Common myeloid progenitor, CD34-positive (primary cell): ENCODE data around the gene ZCWPW1.
"Not testable (repeated sequence)": the region's sequence is repeated elsewhere in the genome, so short reads cannot be mapped to it uniquely, and the experiment has no call there.

Experiments
- CTCF ChIA-PET: fragments of 350-600 bp; sonication (Branson Sonifier 250); formaldehyde crosslinking; loops from one replicate; lab custom pipeline; 2021; ENCODE audit warnings: antibody characterized with exemption; lab: Charles Lee
- POLR2A ChIA-PET: fragments of 350-600 bp; sonication (Branson Sonifier 250); formaldehyde crosslinking; loops from one replicate; lab custom pipeline; 2021; ENCODE audit warnings: antibody characterized with exemption; lab: Charles Lee
- DNase-seq, 3 donors: peaks; one replicate each; pipeline versions ENCODE4 v3.0.0 to v3.0.0-alpha.2; 2013
- H3K27ac ChIP-seq, 2 experiments: 1 replicate in 1 of 2; 2 replicates in 1 of 2; pipeline ENCODE4 v1.7.0; 2013; ENCODE audit warnings: inconsistent platforms in 2 of 2, low read length in 2 of 2, mild to moderate bottlenecking in 2 of 2, low read depth in 1 of 2, moderate library complexity in 1 of 2; ENCODE audit not compliant: severe bottlenecking in 2 of 2, insufficient read depth in 1 of 2, poor library complexity in 1 of 2
- H3K27me3 ChIP-seq, 5 experiments: replicated peaks in 2 of 5; 1 replicate in 3 of 5; 2 replicates in 2 of 5; pipeline versions ENCODE4 v1.6.1 to v1.7.0; 2013; ENCODE audit warnings: low read length in 4 of 5, mild to moderate bottlenecking in 2 of 5, moderate library complexity in 2 of 5, inconsistent platforms in 1 of 5; ENCODE audit not compliant: insufficient read depth in 5 of 5, control insufficient read depth in 4 of 5
- H3K36me3 ChIP-seq, 4 experiments: 1 replicate in 2 of 4; 2 replicates in 2 of 4; pipeline versions ENCODE4 v1.6.1 to v1.7.0; 2013; ENCODE audit warnings: low read length in 3 of 4, control low read depth in 1 of 4, mild to moderate bottlenecking in 1 of 4; ENCODE audit not compliant: control insufficient read depth in 4 of 4, insufficient read depth in 4 of 4
- H3K4me1 ChIP-seq, 4 experiments: 1 replicate in 3 of 4; 2 replicates in 1 of 4; pipeline versions ENCODE4 v1.6.1 to v1.7.1; 2013; ENCODE audit warnings: low read length in 3 of 4, mild to moderate bottlenecking in 3 of 4, control low read depth in 1 of 4, inconsistent platforms in 1 of 4, moderate library complexity in 1 of 4; ENCODE audit not compliant: control insufficient read depth in 4 of 4, insufficient read depth in 4 of 4; ENCODE audit errors: control extremely low read depth in 1 of 4
- H3K4me3 ChIP-seq, 7 experiments: 1 replicate in 4 of 7; 2 replicates in 3 of 7; pipeline versions ENCODE4 v1.5.1 to v1.7.0; 2013; ENCODE audit warnings: mild to moderate bottlenecking in 7 of 7, low read length in 6 of 7, moderate library complexity in 6 of 7, inconsistent platforms in 2 of 7, low read depth in 2 of 7, control low read depth in 1 of 7; ENCODE audit not compliant: insufficient read depth in 4 of 7, control insufficient read depth in 1 of 7; ENCODE audit errors: extremely low read depth in 1 of 7
- H3K9me3 ChIP-seq, 5 experiments: 1 replicate in 4 of 5; 2 replicates in 1 of 5; pipeline versions ENCODE4 v1.6.1 to v1.7.1; 2013; ENCODE audit warnings: low read length in 4 of 5, mild to moderate bottlenecking in 2 of 5, inconsistent platforms in 1 of 5, low read depth in 1 of 5, moderate library complexity in 1 of 5; ENCODE audit not compliant: control insufficient read depth in 4 of 5, insufficient read depth in 2 of 5; ENCODE audit errors: control extremely low read depth in 1 of 5
- WGBS: methylation state at CpG from one replicate; pipeline ENCODE4 v1.1.5; 2013; ENCODE audit not compliant: insufficient coverage; 5-methylcytosine and 5-hydroxymethylcytosine counted together

Gene ZCWPW1

GRCh38 chr7:100456562-100456961, 28.1 kb upstream of the ZCWPW1 start:
- Histone ChIP-seq H3K27me3 (no peaks in the 10 kb centered on the region), H3K27ac (no peak overlapping the region), H3K4me3 (no peak overlapping the region), H3K9me3 (no peaks in the 10 kb centered on the region), H3K4me1 (peaks cover 4 to 24% (median 20%) of the 10 kb centered on the region in 4 experiments), H3K36me3 (peaks cover 2 to 13% (median 8%) of the 10 kb centered on the region in 4 experiments)
- WGBS = 91% methylated on average over 9 of the region's 14 CpGs
- CTCF ChIA-PET = interaction anchor here (1.1 to 9.7 kb wide), 9 partner anchors 9 to 130 kb away, joined by 3 to 160 read pairs (median 4); partner anchors contain the start of genes FBXO24, MEPCE, PPP1R35 and TSC22D4
- no peak for DNase-seq
- POLR2A ChIA-PET = interaction anchor here (0.6 kb wide), 1 partner anchor 59 kb away, joined by 6 read pairs; no protein-coding TSS in a partner anchor

- ChIA-PET CTCF (interaction anchor here (1.1 to 9.7 kb wide), 18 partner anchors 11 to 131 kb away, joined by 3 to 160 read pairs (median 4); partner anchors contain the start of genes FBXO24, MEPCE, PPP1R35 and TSC22D4), POLR2A (interaction anchor here (0.6 to 3.1 kb wide), 4 partner anchors 19 to 26 kb away, joined by 3 to 24 read pairs (median 3); partner anchors contain the start of genes MEPCE, PPP1R35 and ZCWPW1)
- Histone ChIP-seq H3K9me3 (no peaks in the 10 kb centered on the region), H3K4me1 (peaks cover 4 to 25% (median 23%) of the 10 kb centered on the region in 4 experiments), H3K27me3 (no peaks in the 10 kb centered on the region), H3K36me3 (peaks cover 0 to 4% (median under 1%) of the 10 kb centered on the region in 4 experiments), H3K27ac (no peak overlapping the region), H3K4me3 (no peak overlapping the region)
- no peak for DNase-seq
- 100% methylated on average over 2 of the region's 3 CpGs for WGBS
These were observed 26.7 kb upstream of the ZCWPW1 start for GRCh38 chr7:100455206-100455605.

DNA sequence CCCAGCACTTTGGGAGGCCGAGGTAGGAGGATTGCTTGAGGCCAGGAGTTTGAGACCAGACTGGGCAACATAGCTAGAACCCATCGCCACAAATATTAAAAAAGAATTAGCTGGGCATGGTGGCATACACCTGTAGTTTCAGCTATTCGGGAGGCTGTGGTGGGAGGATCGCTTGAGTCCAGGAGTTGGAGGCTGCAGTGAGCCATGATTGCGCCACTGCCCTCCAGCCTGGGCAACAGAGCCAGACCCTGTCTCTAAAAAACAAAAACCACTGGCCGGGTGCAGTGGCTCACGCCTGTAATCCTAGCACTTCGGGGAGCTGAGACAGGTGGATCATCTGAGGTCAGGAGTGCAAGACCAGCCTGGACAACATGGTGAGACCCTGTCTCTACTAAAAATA, 25.4 kb upstream of the ZCWPW1 start:
- Histone ChIP-seq H3K4me1 (peaks cover 4 to 30% (median 24%) of the 10 kb centered on the region in 4 experiments), H3K27ac (peak overlapping the region in 1 of 2 experiments; percentile 5)
- not testable (repeated sequence) for H3K27me3 ChIP-seq, DNase-seq, H3K4me3 ChIP-seq, H3K9me3 ChIP-seq, H3K36me3 ChIP-seq
- POLR2A ChIA-PET = interaction anchor here (1.5 to 3.1 kb wide), 2 partner anchors 17 to 25 kb away, joined by 3 to 24 read pairs; partner anchors contain the start of genes MEPCE, PPP1R35 and ZCWPW1
- WGBS = 95% methylated on average over 7 of the region's 8 CpGs
- CTCF ChIA-PET = interaction anchor here (0.9 to 9.7 kb wide), 9 partner anchors 11 to 135 kb away, joined by 3 to 160 read pairs (median 4); partner anchors contain the start of genes MEPCE, PPP1R35, SPACDR and ZCWPW1

GRCh38 chr7:100452513-100452912, 24.0 kb upstream of the ZCWPW1 start:
- CTCF ChIA-PET = interaction anchor here (1.1 to 9.7 kb wide), 5 partner anchors 10 to 160 kb away, joined by 3 to 160 read pairs (median 4); partner anchors contain the start of genes MEPCE, MOSPD3, PPP1R35 and SPACDR
- Histone ChIP-seq H3K27ac (no peak overlapping the region), H3K9me3 (no peaks in the 10 kb centered on the region), H3K36me3 (no peaks in the 10 kb centered on the region), H3K27me3 (no peaks in the 10 kb centered on the region), H3K4me3 (no peak overlapping the region), H3K4me1 (peaks cover 4 to 30% (median 24%) of the 10 kb centered on the region in 4 experiments)
- DNase-seq = no peak
- WGBS = 100% methylated on average over 1 of the region's 3 CpGs
- POLR2A ChIA-PET = no interaction called here

DNA sequence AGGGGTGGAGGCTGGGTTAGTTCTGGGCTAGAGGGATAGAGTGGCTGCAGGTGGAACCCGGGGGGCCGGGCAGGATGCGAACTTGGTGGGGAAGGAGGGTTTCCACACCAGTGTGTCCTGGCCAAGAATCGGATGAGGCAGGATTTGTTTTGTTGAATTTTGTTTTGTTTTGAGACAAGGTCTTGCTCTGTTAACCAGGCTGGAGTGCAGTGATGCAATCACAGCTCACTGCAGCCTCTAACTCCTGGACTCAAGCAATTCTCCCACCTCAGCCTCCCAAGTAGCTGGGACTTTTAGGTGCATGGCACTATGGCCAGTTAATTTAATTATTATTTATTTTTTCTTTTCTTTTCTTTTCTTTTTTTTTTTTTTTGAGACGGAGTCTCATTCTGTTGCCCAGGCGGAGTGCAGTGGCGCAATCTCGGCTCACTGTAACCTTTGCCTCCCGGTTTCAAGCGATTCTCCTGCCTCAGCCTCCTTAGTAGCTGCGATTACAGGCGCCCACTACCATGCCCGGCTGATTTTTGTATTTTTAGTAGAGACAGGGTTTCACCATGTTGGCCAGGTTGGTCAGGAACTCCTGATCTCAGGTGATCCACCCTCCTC, 20.8 kb upstream of the ZCWPW1 start:
- DNase-seq = no peak
- CTCF ChIA-PET = interaction anchor here (0.6 to 9.7 kb wide), 9 partner anchors 9 to 256 kb away, joined by 3 to 160 read pairs (median 3); partner anchors contain the start of genes MEPCE, POP7, PPP1R35 and ZCWPW1
- Histone ChIP-seq H3K27ac (no peak overlapping the region), H3K4me1 (peaks cover 2 to 38% (median 28%) of the 10 kb centered on the region in 4 experiments), H3K36me3 (no peaks in the 10 kb centered on the region), H3K4me3 (no peak overlapping the region), H3K27me3 (no peaks in the 10 kb centered on the region), H3K9me3 (no peaks in the 10 kb centered on the region)
- 97% methylated on average over 6 of the region's 13 CpGs for WGBS
- POLR2A ChIA-PET = interaction anchor here (2.8 kb wide), 1 partner anchor 20 kb away, joined by 27 read pairs; the partner anchor contains the start of genes MEPCE and ZCWPW1

DNA sequence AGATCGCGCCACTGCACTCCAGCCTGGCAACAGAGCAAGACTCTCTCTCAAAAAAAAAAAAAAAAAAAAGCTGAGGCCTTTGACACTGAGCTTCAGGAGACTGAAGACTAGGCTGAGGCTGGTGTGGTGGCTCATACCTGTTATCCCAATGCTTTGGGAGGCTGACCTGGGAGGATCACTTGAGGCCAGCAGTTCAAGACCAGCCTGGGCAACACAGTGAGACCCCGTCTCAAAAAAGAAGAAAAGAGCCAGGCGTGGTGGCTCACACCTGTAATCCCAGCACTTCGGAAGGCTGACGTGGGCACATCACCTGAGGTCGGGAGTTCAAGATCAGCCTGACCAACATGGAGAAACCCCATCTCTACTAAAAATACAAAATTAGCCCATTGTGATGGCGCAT, 18.9 kb upstream of the ZCWPW1 start:
- not testable (repeated sequence) for H3K36me3 ChIP-seq, H3K27me3 ChIP-seq, H3K27ac ChIP-seq, H3K4me3 ChIP-seq, DNase-seq, H3K9me3 ChIP-seq
- peaks cover 2 to 37% (median 24%) of the 10 kb centered on the region in 4 experiments for H3K4me1 ChIP-seq
- ChIA-PET CTCF (interaction anchor here (1.2 to 20.5 kb wide), 7 partner anchors 6 to 40 kb away, joined by 3 to 160 read pairs (median 5); partner anchors contain the start of gene PPP1R35), POLR2A (interaction anchor here (0.7 to 3.1 kb wide), 2 partner anchors 18 to 47 kb away, joined by 5 to 8 read pairs; partner anchors contain the start of genes MEPCE and ZCWPW1)
- WGBS = 100% methylated on average over 3 of the region's 8 CpGs
